Activated B cell treated with CpG ODN at 0.5 μM for 24 hours (primary cell): ENCODE data around the gene PSME1. TPM values are rescaled to one million over a fixed set of nuclear protein-coding genes. Genes with fewer than 3 reads are reported as not detected.

ENCODE experiments used
- ATAC-seq: fragments of 200-7000 bp; cut with Tn5 transposase; one replicate; pipeline ENCODE4 v1.10.0; 2021; ENCODE audit warnings: low read depth, mild to moderate bottlenecking, moderate library complexity
- CTCF ChIA-PET: fragments of 350-600 bp; sonication (Branson Sonifier 250); formaldehyde crosslinking; loops from one replicate; lab custom pipeline; 2021; ENCODE audit warnings: antibody characterized with exemption; lab: Charles Lee
- POLR2A ChIA-PET: fragments of 350-600 bp; sonication (Branson Sonifier 250); formaldehyde crosslinking; loops from one replicate; lab custom pipeline; 2021; ENCODE audit warnings: antibody characterized with exemption; lab: Charles Lee
- DNase-seq: peaks from one replicate; pipeline ENCODE4 v3.0.0; 2022
- H3K27ac Mint-ChIP-seq: one replicate; pipeline ENCODE4 v1.8.0; 2020; ENCODE audit warnings: mixed read lengths
- H3K27me3 Mint-ChIP-seq: one replicate; pipeline ENCODE4 v1.8.0; 2021; ENCODE audit warnings: mixed read lengths
- H3K36me3 Mint-ChIP-seq: one replicate; pipeline ENCODE4 v1.8.0; 2021; ENCODE audit warnings: low read depth, mixed read lengths
- H3K4me1 Mint-ChIP-seq: one replicate; pipeline ENCODE4 v1.8.0; 2021; ENCODE audit warnings: mixed read lengths
- H3K4me3 Mint-ChIP-seq: one replicate; pipeline ENCODE4 v1.8.0; 2020; ENCODE audit warnings: mild to moderate bottlenecking, mixed read lengths
- H3K9me3 Mint-ChIP-seq: one replicate; pipeline ENCODE4 v1.8.0; 2020; ENCODE audit warnings: mixed read lengths
- intact Hi-C: fragments of 100-400 bp; cut with micrococcal nuclease; formaldehyde crosslinking; loops from one replicate; pipeline ENCODE4 v1.15.1; 2024
- total RNA-seq: library from RNA; stranded (reverse); gene quantifications from 2 replicates; pipeline ENCODE4 v1.2.3, GENCODE V29; 2022
- TF ChIP-seq, protein P1 (sequence below): fragments of 200-600 bp; IDR thresholded peaks from one replicate; pipeline ENCODE4 v1.8.0; 2022; ENCODE audit warnings: antibody characterized with exemption, mild to moderate bottlenecking

PSME1 gene
- total RNA-seq, 1 donor from 2014 or later, result 406 TPM

DNA sequence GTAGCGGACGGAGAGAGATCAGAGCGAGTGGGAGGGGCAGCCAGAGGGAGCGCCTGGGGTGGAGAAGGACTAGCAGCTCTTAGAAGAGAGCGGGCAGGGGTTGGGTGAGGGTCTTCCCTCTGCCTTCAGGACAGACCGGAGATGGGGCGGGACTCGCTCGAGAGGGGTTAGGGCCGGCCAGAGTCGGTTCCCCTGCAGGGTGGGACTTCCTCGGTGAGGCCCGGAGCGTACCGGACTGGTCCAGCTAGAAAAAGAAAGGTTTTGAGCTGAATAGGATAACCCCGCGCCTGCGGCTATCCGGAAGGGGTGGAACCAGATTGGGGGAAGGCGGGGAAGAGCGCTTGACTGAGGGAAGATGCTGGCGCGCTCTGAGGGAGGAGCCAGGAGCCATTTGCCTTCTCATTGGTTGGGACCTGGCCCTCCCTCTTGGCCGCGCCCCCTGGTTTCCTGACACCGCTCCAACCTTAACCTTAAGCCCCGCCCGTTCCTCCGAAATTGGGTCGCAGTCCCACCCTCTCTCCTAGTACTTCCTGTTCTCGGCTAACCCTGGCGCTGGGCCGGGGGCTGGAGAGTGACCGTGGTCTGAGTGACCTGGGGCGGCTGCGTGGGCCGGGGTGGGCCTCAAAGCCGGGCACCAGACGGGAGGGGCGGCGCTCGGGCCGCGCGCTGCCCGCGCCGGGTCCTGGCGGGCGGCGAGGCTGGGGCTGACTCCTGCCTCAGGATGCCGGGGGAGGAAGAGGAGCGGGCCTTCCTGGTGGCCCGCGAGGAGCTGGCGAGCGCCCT is 11.2 kb downstream of the PSME1 start, which contains the start of gene RNF31:
Gene RNF31 (plus strand): TSS at position 521 of the 783 bp plus-strand sequence. CDS start 201 bp downstream, at position 722.
- POLR2A ChIA-PET, result interaction anchor here (0.6 to 4.6 kb wide), 32 partner anchors 8 to 580 kb away, joined by 3 to 94 read pairs (median 5); partner anchors contain the start of genes AP1G2, CARMIL3, CBLN3 and CHMP4A
- intact Hi-C loops, result loop anchor here (1.0 to 2.0 kb wide), 13 partner anchors 11 to 826 kb away; partner anchors contain the start of genes CHMP4A, DCAF11, GMPR2 and IPO4

DNA sequence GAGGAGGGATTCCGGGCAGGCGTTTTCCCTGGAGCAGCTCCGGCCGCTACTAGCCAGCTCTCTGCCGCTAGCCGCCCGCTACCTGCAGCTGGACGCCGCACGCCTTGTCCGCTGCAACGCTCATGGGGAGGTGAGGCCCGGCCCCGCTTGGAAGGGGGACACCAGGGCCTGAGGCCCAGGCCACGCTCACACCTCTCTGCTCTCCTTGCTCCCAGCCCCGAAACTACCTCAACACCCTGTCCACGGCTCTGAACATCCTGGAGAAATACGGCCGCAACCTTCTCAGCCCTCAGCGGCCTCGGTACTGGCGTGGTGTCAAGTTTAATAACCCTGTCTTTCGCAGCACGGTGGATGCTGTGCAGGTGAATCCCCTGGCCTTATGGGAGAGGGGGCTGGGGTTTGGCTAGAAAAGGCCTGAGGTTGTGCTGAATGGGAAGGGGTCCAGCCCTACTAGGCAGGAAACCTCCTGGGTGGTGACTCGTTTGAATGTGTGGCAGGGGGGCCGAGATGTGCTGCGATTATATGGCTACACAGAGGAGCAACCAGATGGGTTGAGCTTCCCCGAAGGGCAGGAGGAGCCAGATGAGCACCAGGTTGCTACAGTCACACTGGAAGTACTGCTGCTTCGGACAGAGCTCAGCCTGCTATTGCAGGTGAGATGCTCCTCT is 11.9 kb downstream of the PSME1 start:
- ATAC-seq (no peak), DNase-seq (no peak)
- no peaks in the 10 kb centered on the region for H3K9me3 Mint-ChIP-seq
- no peaks in the 10 kb centered on the region for H3K27me3 Mint-ChIP-seq
- intact Hi-C loops, result loop anchor here (1.0 to 2.0 kb wide), 10 partner anchors 13 to 827 kb away; partner anchors contain the start of genes CHMP4A, DCAF11, IPO4 and IRF9
- peaks cover 48% of the 10 kb centered on the region for H3K4me1 Mint-ChIP-seq
- TF ChIP-seq, protein P1, sequence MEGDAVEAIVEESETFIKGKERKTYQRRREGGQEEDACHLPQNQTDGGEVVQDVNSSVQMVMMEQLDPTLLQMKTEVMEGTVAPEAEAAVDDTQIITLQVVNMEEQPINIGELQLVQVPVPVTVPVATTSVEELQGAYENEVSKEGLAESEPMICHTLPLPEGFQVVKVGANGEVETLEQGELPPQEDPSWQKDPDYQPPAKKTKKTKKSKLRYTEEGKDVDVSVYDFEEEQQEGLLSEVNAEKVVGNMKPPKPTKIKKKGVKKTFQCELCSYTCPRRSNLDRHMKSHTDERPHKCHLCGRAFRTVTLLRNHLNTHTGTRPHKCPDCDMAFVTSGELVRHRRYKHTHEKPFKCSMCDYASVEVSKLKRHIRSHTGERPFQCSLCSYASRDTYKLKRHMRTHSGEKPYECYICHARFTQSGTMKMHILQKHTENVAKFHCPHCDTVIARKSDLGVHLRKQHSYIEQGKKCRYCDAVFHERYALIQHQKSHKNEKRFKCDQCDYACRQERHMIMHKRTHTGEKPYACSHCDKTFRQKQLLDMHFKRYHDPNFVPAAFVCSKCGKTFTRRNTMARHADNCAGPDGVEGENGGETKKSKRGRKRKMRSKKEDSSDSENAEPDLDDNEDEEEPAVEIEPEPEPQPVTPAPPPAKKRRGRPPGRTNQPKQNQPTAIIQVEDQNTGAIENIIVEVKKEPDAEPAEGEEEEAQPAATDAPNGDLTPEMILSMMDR, result no peak
- peak overlapping the region; percentile 46 for H3K27ac Mint-ChIP-seq
- ChIA-PET POLR2A (interaction anchor here (0.7 to 4.6 kb wide), 12 partner anchors 11 to 218 kb away, joined by 4 to 94 read pairs (median 20); partner anchors contain the start of genes CHMP4A, DCAF11, IPO4 and IRF9), CTCF (interaction anchor here (3.9 to 4.2 kb wide), 2 partner anchors 13 to 39 kb away, joined by 28 to 45 read pairs; partner anchors contain the start of gene IRF9)
- H3K4me3 Mint-ChIP-seq, result peak overlapping the region; percentile 97
- peaks cover 72% of the 10 kb centered on the region for H3K36me3 Mint-ChIP-seq

More for the DNA sequence above, 11.2 kb downstream of the PSME1 start, which contains the start of gene RNF31:
- peak; percentile 85 for ATAC-seq
- Mint-ChIP-seq H3K9me3 (no peaks in the 10 kb centered on the region), H3K27me3 (no peaks in the 10 kb centered on the region), H3K36me3 (peaks cover 73% of the 10 kb centered on the region), H3K27ac (peak within 1 kb of the TSS; percentile 94), H3K4me1 (peaks cover 51% of the 10 kb centered on the region), H3K4me3 (peak within 1 kb of the TSS; percentile 97)
- peak; percentile 91 for DNase-seq
- CTCF ChIA-PET, result interaction anchor here (0.9 to 4.2 kb wide), 6 partner anchors 11 to 284 kb away, joined by 3 to 45 read pairs (median 11); partner anchors contain the start of genes DCAF11, IRF9, PCK2 and PSME1
- TF ChIP-seq, protein P1, result no peak

DNA sequence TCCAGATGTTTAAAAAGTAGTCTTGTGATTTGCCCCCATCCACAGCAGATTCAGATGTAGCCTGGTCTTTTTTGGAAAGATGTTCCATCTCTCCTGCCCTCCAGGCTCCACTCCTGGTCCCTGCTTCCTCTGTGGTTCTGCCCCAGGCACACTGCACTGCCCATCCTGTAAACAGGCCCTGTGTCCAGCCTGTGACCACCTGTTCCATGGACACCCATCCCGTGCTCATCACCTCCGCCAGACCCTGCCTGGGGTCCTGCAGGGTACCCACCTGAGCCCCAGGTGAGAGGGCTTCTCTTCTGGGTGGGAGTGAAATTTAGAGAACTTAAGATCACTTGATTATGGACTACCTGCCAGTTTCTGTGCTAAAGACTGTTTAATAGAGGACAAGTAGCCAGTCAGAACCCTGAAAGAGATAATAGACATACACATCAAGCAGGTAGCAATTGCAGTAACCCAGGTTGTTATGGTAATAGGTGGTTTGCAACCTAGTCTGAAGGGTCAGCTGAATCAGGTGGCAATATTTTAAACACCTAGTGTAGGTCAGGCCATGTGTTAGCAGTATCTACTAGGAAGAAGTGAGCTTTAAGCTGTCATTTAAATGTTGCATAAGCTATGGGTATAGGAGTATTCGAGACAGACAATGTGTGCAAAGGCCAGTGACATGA is 13.4 kb downstream of the PSME1 start:
- POLR2A ChIA-PET, result interaction anchor here (0.9 to 4.6 kb wide), 8 partner anchors 8 to 55 kb away, joined by 3 to 94 read pairs (median 11); partner anchors contain the start of genes DCAF11, EMC9, IRF9 and NRL
- intact Hi-C loops, result no loop called here
- TF ChIP-seq, protein P1, result no peak
- ATAC-seq, result no peak
- no peaks in the 10 kb centered on the region for H3K9me3 Mint-ChIP-seq
- no peaks in the 10 kb centered on the region for H3K27me3 Mint-ChIP-seq
- peak overlapping the region; percentile 97 for H3K4me3 Mint-ChIP-seq
- peaks cover 63% of the 10 kb centered on the region for H3K36me3 Mint-ChIP-seq
- peaks cover 38% of the 10 kb centered on the region for H3K4me1 Mint-ChIP-seq
- H3K27ac Mint-ChIP-seq, result no peak overlapping the region
- DNase-seq, result no peak
- CTCF ChIA-PET, result interaction anchor here (3.2 to 4.2 kb wide), 2 partner anchors 11 to 40 kb away, joined by 21 to 28 read pairs; partner anchors contain the start of gene IRF9

DNA sequence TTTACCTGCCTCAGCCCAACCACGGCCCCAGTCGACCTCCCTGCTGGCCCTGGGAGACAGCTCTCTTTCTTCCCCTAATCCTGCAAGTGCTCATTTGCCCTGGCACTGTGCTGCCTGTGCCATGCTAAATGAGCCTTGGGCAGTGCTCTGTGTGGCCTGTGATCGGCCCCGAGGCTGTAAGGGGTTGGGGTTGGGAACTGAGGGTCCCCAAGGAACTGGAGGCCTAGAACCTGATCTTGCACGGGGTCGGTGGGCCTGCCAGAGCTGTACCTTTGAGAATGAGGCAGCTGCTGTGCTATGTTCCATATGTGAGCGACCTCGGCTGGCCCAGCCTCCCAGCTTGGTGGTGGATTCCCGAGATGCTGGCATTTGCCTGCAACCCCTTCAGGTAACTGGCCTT is 14.1 kb downstream of the PSME1 start:
- DNase-seq (no peak), ATAC-seq (no peak)
- H3K27me3 Mint-ChIP-seq, result no peaks in the 10 kb centered on the region
- peaks cover 66% of the 10 kb centered on the region for H3K36me3 Mint-ChIP-seq
- H3K4me3 Mint-ChIP-seq, result no peak overlapping the region
- H3K9me3 Mint-ChIP-seq, result no peaks in the 10 kb centered on the region
- TF ChIP-seq, protein P1, result no peak
- peaks cover 33% of the 10 kb centered on the region for H3K4me1 Mint-ChIP-seq
- ChIA-PET POLR2A (interaction anchor here (0.9 to 3.4 kb wide), 5 partner anchors 9 to 19 kb away, joined by 3 to 18 read pairs (median 3); partner anchors contain the start of genes EMC9, IRF9 and PSME1), CTCF (interaction anchor here (3.2 kb wide), 1 partner anchor 10 kb away, joined by 21 read pairs; the partner anchor contains the start of gene IRF9)
- no peak overlapping the region for H3K27ac Mint-ChIP-seq
- intact Hi-C loops, result no loop called here
